Gastrocnemius medialis (tissue), 4 donors: ENCODE measurements around the gene STRBP. TPM values are rescaled to one million over a fixed set of nuclear protein-coding genes. Genes with fewer than 3 reads are reported as not detected.
"Not testable (repeated sequence)": the region's sequence is repeated elsewhere in the genome, so short reads cannot be mapped to it uniquely, and the experiment has no call there.

Experiments
- ATAC-seq, 2 donors: fragments of 150-250 bp; one replicate each; pipeline ENCODE4 v1.9.1; 2016
- DNase-seq, 2 donors: peaks; one replicate each; pipeline ENCODE4 v3.0.0-alpha.2; 2019
- H3K27ac ChIP-seq, 4 donors: fragments of 200-600 bp; sonication (generic); 1 replicate in 1 of 4; 2 replicates in 3 of 4; pipeline ENCODE4 v1.5.1; 2016 to 2018; ENCODE audit warnings: mild to moderate bottlenecking in 2 of 4, moderate library complexity in 1 of 4
- H3K27me3 ChIP-seq, 3 donors: fragments of 200-600 bp; sonication (generic) in 2 of 3; 1 replicate in 1 of 3; 2 replicates in 2 of 3; pipeline versions ENCODE4 v1.5.1 to v1.6.0; 2016 to 2019; ENCODE audit warnings: mild to moderate bottlenecking in 1 of 3, moderate library complexity in 1 of 3
- H3K36me3 ChIP-seq, 2 donors: fragments of 200-600 bp; sonication (generic) in 1 of 2; one replicate each; pipeline ENCODE4 v1.5.1; 2017 to 2018
- H3K4me1 ChIP-seq, 2 donors: fragments of 200-600 bp; sonication (generic) in 1 of 2; one replicate each; pipeline ENCODE4 v1.5.1; 2016 to 2017; ENCODE audit warnings: mild to moderate bottlenecking in 2 of 2
- H3K4me3 ChIP-seq, 4 donors: fragments of 200-600 bp; sonication (generic) in 3 of 4; 1 replicate in 1 of 4; 2 replicates in 3 of 4; pipeline ENCODE4 v1.5.1; 2016 to 2019; ENCODE audit warnings: mild to moderate bottlenecking in 2 of 4
- H3K9me3 ChIP-seq, 3 donors: fragments of 200-600 bp; sonication (generic) in 2 of 3; 1 replicate in 1 of 3; 2 replicates in 2 of 3; pipeline ENCODE4 v1.5.1; 2016 to 2019
- CTCF ChIP-seq, 5 experiments: fragments of 450-650 bp in 3 of 5; fragments of 200-600 bp in 2 of 5; sonication (generic) in 2 of 5; IDR thresholded peaks in 4 of 5; conservative IDR thresholded peaks in 1 of 5; 1 replicate in 4 of 5; 2 replicates in 1 of 5; pipeline ENCODE4 v1.5.1; 2016 to 2019; ENCODE audit warnings: antibody characterized with exemption in 5 of 5, mild to moderate bottlenecking in 3 of 5, moderate library complexity in 3 of 5
- POLR2A ChIP-seq, 2 donors: fragments of 450-650 bp; IDR thresholded peaks; one replicate each; pipeline ENCODE4 v1.6.1; 2017; ENCODE audit warnings: antibody characterized with exemption in 2 of 2, mild to moderate bottlenecking in 2 of 2, moderate library complexity in 2 of 2
- in situ Hi-C, 4 donors: fragments of 200-750 bp; cut with MboI; loops; one replicate each; pipeline versions ENCODE4 v1.15.0 to v1.8.0; 2017; ENCODE audit warnings: low sequenced_read_pairs in 4 of 4
- intact Hi-C: fragments of 100-400 bp; cut with DNase I; formaldehyde crosslinking; loops from one replicate; pipeline ENCODE4 v1.15.1; 2023; ENCODE audit warnings: low total_unique reads
- total RNA-seq, 4 donors: library from RNA; depleted of rRNA; stranded (reverse); fragments of >200 nt; gene quantifications; one replicate each; pipeline versions ENCODE4 v1.1.0 to v1.2.3, GENCODE V29; 2016

Gene STRBP
- total RNA-seq, 4 donors from 2014 or later: 5.0 to 25.0 (median 13.2) TPM

GRCh38 chr9:123305879-123306278 lies 37.5 kb upstream of the STRBP start:
- ATAC-seq: peak; percentile 78 to 83
- in situ Hi-C loops (no loop called here), intact Hi-C loops (no loop called here)
- peaks cover 31 to 33% of the 10 kb centered on the region in 2 donors for H3K4me1 ChIP-seq
- H3K27ac ChIP-seq: peak overlapping the region in 2 of 4 donors; percentile 50 to 62
- DNase-seq: peak; percentile 36 to 44
- no peaks in the 10 kb centered on the region for H3K9me3 ChIP-seq
- H3K36me3 ChIP-seq: no peaks in the 10 kb centered on the region
- H3K27me3 ChIP-seq: no peaks in the 10 kb centered on the region
- H3K4me3 ChIP-seq: no peak overlapping the region
- TF ChIP-seq CTCF (IDR thresholded peaks at IDR 0.05 in 4 of 5, conservative IDR thresholded peaks at IDR 0.05 in 1 of 5) (no peak), POLR2A (IDR thresholded peaks at IDR 0.05) (no peak)

GRCh38 chr9:123304340-123304691 lies 35.9 kb upstream of the STRBP start:
- Histone ChIP-seq H3K36me3 (no peaks in the 10 kb centered on the region), H3K27me3 (no peaks in the 10 kb centered on the region), H3K9me3 (no peaks in the 10 kb centered on the region), H3K4me3 (no peak overlapping the region), H3K4me1 (peaks cover 21 to 26% of the 10 kb centered on the region in 2 donors), H3K27ac (no peak overlapping the region)
- TF ChIP-seq POLR2A (IDR thresholded peaks at IDR 0.05): no peak
- TF ChIP-seq CTCF (IDR thresholded peaks at IDR 0.05 in 4 of 5, conservative IDR thresholded peaks at IDR 0.05 in 1 of 5): no peak
- intact Hi-C loops (no loop called here), in situ Hi-C loops (no loop called here)
- DNase-seq (no peak), ATAC-seq (no peak)

- no peak overlapping the region for H3K27ac ChIP-seq
- DNase-seq (no peak), ATAC-seq (no peak)
- H3K4me1 ChIP-seq: peaks cover 21 to 25% of the 10 kb centered on the region in 2 donors
- TF ChIP-seq POLR2A (IDR thresholded peaks at IDR 0.05): no peak
- intact Hi-C loops: no loop called here
- no peaks in the 10 kb centered on the region for H3K9me3 ChIP-seq
- H3K4me3 ChIP-seq: no peak overlapping the region
- in situ Hi-C loops: no loop called here
- no peaks in the 10 kb centered on the region for H3K27me3 ChIP-seq
- no peaks in the 10 kb centered on the region for H3K36me3 ChIP-seq
Observed at GRCh38 chr9:123302348-123303214, 34.2 kb upstream of the STRBP start.

GRCh38 chr9:123301936-123302335 lies 33.5 kb upstream of the STRBP start:
- H3K27me3 ChIP-seq, DNase-seq, ATAC-seq, H3K4me3 ChIP-seq, intact Hi-C loops, H3K36me3 ChIP-seq, in situ Hi-C loops, H3K9me3 ChIP-seq, H3K27ac ChIP-seq: not testable (repeated sequence)
- peaks cover 16 to 21% of the 10 kb centered on the region in 2 donors for H3K4me1 ChIP-seq

GRCh38 chr9:123300554-123300953 lies 32.2 kb upstream of the STRBP start:
- Histone ChIP-seq H3K4me1 (peaks cover 6 to 9% of the 10 kb centered on the region in 2 donors), H3K27me3 (no peaks in the 10 kb centered on the region), H3K4me3 (no peak overlapping the region), H3K9me3 (no peaks in the 10 kb centered on the region), H3K36me3 (no peaks in the 10 kb centered on the region), H3K27ac (peak overlapping the region in 2 of 4 donors; percentile 38 to 66)
- no peak for ATAC-seq
- TF ChIP-seq CTCF (IDR thresholded peaks at IDR 0.05 in 4 of 5, conservative IDR thresholded peaks at IDR 0.05 in 1 of 5): no peak
- TF ChIP-seq POLR2A (IDR thresholded peaks at IDR 0.05): no peak
- intact Hi-C loops: no loop called here
- DNase-seq: no peak
- in situ Hi-C loops: no loop called here
